Glomerular visceral epithelial cell (primary cell): ENCODE data around the gene RPN1.
"Not testable (repeated sequence)": the region's sequence is repeated elsewhere in the genome, so short reads cannot be mapped to it uniquely, and the experiment has no call there.

Source experiments
- DNase-seq: peaks from one replicate; pipeline ENCODE4 v3.0.0-alpha.2; 2016; ENCODE audit errors: extremely low spot score

The RPN1 gene

DNA sequence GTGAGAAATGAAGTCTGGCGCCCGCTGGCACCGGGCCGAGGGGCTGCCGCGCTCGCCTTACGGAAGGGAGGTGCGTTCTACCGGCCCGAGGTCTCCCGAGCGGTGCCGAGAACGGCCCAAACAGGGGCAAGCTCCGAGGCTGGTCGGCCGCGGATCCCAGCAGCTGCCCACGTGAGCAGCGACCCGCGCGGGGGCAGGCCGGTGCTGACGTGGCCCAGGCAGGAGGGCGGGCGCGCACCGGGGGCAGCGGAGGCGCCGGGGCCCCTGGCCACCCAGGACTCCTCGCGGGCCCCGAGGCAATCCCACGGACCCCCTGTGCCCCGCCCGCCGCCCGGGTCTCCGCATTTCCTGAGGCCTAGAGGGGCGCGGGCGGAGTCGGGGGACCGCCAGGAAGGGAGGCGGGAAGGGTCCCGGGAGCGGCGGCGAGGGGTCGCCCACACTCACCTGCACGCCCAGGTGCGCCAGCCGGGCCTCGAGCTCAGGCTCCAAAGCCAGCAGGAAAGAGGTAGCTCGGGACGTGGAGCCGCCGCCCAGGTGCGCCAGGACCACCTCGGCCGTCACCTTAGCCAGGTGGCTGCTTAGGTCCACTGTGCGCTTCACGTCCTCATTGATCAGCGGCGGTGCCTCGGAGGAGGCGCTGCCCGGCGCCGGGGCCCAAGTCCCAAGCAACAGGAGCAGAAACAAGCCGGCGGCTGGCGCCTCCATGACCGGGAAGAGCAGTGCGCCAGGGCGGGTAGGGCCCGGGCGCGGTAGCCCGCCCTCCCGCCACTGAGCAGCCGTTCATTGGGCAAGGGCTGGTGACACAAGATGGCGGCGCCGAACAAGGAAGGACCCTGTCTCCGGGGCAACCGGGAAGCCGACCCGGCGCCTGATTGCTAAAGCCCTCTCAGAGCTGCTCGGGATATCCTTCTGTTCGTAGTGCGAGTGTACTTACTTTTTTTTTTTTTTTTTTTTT lies at the start of gene RPN1:
TSS of gene RPN1 (minus strand) at position 723 of the 955 bp plus-strand sequence. CDS start at position 705, 18 bp downstream.
- DNase-seq = peak; percentile 92

DNA sequence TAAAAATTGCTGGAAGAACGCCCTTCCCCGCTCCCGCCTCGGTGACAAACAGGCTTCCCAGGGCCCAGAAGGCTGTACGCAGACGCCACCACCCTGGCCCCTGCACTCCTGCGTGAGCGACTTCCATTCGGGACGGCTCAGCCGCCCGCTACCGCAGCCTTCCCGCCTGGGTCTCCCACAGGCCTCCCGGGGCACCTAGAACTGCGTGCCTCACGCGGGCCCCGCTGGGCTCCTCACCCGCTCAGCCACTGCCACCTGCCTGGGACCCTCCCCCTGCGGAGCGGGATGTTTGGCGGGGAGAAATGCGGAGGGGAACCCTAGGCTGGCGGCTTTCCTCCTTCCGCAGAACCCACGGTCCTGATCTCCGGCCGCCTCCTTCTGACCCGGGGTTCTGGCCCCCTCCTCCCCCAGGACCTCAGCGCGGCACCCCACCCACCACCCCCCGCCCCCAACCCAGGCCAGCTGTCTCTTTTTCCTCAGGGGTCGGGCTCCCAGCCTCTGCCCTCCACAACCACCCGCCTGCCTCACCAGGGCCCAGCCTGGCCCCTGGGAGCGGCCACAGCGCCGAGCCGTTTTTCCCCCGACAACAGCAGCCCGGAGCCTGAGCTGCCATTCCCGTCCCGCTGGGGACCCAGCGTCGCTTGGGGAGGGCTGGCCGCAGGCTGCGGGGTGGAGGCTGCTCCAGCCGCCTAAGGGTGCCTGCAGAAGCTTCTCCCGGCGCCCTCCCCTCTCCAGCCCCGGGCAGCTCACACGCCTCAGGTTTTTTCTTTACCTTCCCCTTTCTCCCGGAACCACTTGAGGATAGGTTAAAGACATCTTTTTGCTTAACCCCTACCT lies 47.8 kb upstream of the RPN1 start:
- peak; percentile 18 for DNase-seq

DNA sequence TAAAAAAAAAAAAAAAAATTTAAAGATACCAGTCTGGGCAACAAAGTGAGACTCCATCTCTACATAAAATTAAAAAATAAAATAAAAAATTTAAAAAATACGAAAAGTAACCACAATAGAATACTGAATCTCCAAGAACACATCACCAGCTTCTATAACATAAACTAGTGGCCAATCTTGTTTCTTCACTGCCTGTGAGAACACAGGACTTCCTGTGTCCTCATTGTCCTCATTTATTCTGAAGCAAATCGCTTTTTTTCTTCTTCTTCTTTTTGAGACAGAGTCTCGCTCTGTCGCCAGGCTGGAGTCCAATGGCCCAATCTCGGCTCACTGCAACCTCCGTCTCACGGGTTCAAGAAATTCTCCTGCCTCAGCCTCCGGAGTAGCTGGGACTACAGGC lies 46.7 kb upstream of the RPN1 start:
- no peak for DNase-seq

DNA sequence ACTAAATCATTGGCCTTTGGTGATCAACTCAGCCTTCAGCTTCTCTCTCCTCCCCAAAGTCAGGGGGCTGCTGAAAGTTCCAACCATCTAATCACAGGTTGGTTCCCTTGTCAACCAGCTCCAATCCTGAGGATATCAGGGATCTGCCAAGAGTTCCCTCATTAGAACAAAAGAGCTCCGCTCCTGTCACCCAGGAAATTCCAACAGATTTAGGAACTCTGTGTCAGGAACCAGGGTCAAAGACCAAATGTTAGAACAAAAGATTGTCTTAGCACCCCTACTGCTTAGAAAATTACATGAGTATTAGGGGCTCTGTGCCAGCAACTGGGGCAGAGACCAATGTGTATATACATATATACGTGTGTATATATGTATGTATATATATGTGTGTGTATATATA lies 43.1 kb upstream of the RPN1 start:
- no peak for DNase-seq

DNA sequence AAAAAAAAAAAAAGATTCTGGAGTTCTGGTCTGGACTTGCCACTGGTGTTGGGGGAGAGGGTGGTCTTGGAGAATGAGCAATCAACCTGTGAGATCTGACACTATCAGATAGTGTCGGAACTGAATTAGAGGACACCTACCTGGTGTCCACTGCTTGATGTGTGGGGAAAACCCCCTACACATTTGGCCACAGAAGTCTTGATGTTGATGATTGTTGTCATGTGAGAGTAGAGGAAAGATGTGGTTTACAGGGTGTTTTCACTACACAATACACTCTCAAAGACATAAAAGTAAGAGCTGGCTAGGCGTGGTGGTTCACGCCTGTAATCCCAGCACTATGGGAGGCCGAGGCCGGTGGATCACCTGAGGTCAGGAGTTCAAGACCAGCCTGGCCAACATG lies 38.4 kb upstream of the RPN1 start:
- no peak for DNase-seq

DNA sequence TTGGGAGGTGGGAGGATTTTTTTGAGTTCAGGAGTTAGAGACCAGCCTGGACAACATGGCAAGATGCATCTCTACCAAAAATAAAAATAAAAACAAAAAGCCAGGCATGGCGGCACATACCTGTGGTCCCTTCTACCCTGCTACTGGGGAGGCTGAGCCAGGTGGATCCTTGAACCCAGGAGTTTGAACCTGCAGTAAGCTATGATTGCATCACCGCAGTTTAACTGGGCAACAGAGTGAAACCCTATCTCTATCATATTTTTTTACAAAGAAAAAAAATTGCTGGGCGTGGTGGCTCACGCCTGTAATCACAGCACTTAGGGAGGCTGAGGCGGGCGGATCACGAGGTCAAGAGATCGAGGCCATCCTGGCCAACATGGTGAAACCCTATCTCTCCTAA lies 35.8 kb upstream of the RPN1 start:
- DNase-seq = no peak

DNA sequence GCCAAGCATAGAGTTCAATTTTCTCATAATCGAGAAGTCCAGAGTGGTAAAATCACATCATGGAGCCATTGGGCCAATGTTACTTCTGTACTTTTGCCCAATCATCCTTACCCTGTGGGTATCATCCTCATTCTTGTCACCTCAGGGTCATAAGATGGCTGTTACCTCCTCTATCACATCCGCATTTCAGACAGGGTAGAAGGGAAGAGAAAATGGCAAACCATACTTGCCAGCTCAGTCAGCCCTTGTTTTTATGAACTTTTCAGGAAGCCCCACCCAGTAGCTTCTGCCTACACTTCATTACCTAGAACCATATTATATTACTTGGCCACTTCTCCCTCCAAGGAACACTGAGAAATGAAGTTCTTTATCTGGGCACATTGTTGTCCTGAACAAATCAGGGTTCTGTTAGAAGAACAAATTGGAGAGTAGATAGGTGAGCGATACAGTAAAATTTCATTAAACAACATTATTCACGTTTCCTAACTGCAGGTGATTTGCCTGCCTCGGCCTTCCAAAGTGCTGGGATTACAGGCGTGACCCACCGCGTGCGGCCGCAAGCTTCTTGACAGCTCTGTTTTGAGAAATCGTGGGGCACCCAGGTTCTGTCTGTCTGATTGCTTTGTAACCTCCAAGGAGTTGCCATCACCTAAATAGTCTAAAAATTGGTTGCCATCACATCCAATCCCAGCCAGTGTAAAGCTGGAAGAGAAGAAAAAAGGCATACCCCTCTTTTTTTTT lies 34.5 kb upstream of the RPN1 start:
- no peak for DNase-seq

DNA sequence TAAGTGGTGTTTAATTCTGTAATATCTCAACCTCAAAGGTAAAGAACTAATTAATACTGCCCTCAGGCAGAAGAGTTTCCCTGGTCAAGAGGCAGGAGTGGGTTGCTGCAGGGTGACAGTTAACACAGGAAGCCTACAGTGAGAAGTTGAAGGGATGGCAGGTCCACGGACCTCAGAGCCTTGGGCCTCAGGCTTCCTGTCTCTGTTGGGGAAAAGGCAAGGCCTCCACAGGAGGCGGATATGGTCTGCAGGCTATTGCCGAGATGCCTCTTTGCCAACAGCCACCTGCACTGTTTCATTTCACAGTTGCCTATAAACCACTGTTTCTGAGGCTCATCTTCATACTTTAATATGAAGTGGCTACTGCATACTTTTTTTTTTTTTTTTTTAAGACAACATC lies 33.3 kb upstream of the RPN1 start:
- DNase-seq = no peak

DNA sequence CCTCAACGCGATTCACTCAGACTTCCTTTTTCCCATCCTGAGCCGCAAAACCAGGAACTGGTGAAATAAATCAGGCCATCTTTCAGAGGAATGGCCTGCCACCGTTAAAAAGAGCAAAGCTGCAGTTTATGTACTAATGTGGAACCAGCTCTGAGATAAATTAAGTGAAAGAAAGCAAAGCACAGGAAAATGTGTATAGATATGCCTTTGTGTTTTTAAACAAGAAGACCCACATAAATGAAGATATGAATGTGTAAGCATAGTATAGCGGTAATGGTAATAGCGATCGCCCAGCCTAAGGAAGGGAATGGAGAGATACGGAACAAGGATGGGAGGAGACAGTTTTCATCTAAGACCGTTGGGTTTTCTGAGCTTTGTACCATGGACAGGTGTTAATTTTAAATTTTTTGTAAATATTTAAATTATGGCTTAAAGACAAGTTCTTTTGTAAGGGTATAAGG lies 30.8 kb upstream of the RPN1 start:
- DNase-seq = no peak

DNA sequence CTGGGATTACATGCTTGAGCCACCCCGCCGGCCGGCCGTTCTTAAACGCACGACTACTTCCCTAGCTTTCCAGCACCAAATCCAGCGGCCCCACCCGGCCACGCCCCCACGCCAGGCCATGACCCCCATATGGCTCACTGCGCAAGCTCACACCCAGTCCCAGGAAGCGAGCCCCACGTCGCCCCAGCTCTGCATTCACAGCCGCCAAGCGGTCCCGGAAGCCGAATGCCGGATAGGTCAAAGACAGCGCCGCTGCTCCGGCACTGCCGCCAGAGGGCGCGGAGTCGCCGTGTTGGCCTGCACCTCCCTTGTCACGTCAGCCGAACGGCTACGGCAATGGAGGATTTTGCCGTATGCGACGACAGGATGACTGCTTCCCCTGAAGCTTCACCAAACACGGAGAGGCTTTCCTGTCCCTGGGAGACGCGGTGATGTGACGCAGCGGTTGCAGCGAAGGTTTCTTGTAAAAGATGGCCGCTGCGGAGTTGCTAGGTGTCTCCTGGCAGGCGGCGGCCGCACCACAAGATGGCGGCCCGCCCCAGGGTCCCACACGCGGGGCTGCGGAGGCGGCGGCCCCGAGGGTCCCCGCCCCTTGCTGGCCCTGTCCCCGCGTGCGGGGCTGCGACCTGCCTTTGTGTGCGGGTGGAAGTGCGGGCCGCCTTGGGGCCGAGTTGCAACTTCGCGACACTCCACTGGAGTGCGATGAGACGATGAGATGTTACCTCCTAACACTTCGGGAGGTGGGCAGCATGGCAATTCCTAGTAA lies 30.2 kb upstream of the RPN1 start:
- DNase-seq = peak; percentile 98

DNA sequence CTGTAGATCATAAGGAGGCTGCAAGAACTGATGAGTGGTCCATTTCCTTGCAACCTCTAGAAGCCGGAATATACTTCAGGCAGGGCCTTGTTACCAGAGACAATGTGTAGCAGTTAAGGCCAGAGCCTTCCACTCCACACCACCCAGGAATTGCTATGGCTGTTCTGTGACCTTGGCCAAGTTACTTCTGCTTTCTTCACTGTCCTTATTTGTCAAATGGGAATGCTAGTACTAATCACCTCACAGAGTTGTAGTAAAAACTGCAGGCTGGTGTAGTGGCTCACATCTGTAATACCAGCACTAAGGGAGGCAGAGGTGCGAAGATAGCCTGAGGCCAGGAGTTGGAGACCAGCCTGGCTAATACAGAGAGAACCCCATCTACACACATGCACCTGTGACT lies 28.7 kb upstream of the RPN1 start:
- no peak for DNase-seq

DNA sequence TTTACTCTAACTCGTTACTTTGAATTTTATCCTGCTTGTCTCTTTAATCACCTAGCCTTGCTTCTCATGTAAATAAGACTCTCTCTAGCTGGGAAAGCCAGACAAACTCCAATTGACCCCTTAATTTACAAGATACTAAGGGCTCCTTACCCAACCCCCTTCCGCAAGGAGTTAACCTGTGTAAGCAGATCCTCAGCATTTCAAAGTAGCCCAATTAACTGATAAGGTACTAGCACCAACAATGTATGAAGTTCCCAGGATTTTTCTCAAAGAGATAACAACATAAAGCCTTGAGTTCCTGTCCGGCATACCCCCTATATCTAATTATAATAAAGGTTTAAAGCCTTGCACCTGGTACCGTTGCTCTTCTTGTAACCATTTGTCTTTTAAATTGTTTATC lies 25.2 kb upstream of the RPN1 start:
- not testable (repeated sequence) for DNase-seq

DNA sequence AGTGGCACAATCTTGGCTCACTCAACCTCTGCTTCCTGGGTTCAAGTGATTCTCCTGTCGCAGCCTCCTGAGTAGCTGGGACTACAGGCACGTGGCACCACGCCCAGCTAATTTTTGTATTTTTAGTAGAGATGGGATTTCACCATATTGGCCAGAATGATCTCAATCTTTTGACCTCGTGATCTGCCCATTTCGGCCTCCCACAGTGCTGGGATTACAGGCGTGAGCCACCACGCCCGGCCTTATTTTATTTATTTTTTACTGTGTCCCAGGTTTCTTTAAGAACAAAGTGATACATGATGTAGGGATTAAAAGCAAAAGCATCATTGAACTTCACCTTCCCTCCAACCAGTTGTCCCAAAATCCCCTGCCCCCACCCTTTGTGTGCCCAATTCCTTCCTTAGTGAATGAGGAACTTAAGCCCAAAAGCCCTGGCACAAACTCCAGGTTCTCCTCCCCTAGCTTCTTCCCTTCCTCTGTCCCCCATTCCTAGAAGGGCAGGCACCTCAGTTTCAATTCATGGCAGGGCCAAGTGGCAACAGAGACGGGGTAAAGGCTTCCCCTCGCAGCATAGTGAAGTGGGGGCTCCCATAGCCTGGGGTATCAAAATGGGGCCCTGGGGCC lies 23.7 kb upstream of the RPN1 start:
- DNase-seq = no peak

DNA sequence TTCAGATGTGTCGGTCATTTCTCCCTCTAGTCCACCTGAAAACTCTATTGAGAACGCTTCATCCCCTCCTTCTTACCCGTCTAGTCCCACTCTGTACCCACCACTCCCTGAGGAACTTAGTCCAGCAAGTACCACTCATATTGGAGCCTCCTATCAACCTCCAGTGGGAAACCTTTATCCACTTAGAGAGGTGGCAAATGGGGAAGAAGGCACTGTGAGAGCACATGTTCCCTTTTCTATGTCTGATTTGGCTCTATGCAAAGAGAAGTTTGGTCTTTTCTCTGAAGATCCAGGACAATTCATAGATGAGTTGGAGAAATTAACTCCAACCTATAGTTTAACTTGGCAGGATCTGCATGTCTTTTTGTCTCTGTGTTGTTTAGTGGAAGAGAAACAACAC lies 17.0 kb upstream of the RPN1 start:
- DNase-seq = no peak

DNA sequence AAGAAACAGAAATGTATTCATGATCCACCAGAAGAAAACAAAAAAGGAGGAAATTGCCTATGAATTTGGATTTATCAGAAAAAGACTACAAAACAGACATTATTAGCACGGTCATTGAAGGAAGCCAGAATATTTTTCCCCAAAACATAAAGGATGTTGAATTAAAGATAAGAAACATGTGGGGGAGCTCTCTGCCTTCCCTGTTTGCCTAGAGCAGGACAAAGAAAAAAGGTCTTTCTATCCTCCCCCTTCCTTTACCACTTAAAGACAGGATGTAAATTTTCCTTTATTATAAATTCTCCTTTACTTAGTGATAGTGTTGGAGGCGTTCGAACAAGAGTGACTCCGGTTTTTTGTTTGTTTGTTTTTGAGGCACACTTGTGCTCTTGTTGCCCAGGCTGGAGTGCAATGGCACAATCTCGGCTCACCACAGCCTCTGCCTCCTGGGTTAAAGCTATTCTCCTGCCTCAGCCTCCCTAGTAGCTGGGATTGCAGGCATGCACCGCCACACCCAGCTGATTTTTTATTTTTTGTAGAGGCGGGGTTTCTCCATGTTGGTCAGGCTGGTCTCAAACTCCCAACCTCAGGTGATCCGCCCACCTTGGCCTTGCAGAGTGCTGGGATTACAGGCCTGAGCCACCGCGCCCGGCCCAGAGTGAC lies 14.9 kb upstream of the RPN1 start:
- DNase-seq = no peak

DNA sequence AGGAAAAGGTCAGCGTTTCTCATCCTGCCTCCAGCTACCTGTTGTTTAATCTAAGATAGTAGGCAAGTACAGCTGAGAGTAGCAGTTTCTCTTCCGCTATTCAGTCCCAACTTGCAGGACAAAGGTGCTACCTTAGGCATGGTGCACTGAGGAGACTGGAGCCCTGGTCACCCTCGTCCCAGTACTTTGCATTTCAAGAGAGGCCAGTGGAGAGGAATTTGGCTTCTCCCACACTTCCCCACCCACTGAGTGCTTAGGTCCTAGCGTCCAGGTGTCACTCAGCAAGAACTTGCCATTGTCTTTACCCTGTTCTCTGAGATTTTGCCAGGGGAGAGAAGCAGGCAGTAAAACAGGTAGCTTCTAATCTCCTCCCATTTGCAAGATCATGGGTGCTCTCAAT lies 12.5 kb upstream of the RPN1 start:
- DNase-seq = no peak

DNA sequence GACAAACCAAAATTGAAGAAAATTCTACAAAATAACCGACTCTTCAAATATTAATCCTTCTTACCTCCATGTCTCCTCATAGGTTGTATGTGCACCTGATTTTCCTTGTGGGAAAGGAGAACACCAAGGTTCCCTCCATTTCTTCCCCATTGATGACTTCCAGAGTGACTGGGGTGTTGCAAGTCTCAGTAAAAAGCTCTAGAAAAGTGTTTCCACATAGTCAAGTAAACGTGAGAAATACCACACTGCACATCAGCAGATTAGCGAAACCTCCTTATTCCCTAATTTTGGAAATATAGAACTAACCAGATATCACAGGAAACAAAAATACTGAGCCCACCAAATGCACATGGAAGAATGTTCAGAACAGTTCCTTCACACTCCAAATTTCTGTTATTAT lies 4.9 kb upstream of the RPN1 start:
- no peak for DNase-seq

DNA sequence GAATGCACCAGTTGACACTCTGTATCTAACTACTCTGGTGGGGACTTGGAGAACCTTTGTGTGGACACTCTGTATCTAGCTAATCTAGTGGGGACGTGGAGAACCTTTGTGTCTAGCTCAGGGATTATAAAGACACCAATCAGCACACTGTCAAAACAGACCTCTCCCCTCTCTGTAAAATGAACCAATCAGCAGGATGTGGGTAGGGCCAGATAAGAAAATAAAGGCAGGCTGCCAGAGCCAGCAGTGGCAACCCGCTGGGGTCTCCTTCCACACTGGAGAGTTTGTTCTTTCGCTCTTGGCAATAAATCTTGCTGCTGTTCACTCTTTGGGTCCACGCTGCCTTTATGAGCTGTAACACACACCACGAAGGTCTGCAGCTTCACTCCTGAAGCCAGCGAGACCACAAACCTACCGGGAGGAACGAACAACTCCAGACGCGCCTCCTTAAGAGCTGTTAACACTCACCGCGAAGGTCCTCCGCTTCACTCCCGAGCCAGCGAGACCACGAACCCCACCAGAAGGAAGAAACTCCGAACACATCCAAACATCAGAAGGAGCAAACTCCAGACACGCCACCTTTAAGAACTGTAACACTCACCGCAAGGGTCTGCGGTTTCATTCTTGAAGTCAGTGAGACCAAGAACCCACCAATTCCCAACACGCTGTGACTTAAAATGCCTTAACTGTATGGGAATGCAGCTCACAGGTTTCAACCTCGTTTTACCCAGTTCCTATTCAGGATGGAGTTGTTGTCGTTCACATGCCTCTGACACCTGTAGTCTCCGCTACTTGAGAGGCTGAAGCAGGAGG lies 3.6 kb upstream of the RPN1 start:
- not testable (repeated sequence) for DNase-seq

DNA sequence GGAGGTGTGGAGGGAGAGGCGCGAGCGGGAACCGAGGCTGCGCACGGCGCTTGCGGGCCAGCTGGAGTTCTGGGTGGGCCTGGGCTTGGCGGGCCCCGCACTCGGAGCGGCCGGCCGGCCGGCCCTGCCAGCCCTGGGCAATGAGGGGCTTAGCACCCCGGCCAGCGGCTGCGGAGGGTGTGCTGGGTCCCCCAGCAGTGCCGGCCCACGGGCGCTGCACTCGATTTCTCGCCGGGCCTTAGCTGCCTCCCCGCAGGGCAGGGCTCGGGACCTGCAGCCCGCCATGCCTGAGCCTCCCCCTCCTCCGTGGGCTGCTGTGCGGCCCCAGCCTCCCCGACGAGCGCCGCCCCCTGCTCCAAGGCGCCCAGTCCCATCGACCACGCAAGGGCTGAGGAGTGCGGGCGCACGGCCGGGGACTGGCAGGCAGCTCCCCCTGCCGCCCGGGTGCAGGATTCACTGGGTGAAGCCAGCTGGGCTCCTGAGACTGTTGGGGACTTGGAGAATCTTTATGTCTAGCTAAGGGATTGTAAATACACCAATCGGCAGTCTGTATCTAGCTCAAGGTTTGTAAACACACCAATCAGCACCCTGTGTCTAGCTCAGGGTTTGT lies 2.9 kb upstream of the RPN1 start:
- not testable (repeated sequence) for DNase-seq
